GM23248 (cell line): ENCODE measurements around the gene CCND2.

Experiments
- EZH2 ChIP-seq: fragments of 200-600 bp; sonication (generic); IDR thresholded peaks from 2 replicates; pipeline ENCODE4 v1.6.1; 2018; ENCODE audit warnings: antibody characterized with exemption, mild to moderate bottlenecking; ENCODE audit not compliant: insufficient read depth, poor library complexity, severe bottlenecking
- EZH2phosphoT487 ChIP-seq: fragments of 200-600 bp; sonication (generic); IDR thresholded peaks from 2 replicates; pipeline ENCODE4 v1.6.1; 2018; ENCODE audit warnings: antibody characterized with exemption, moderate library complexity, mild to moderate bottlenecking, low read depth; ENCODE audit not compliant: insufficient read depth

DNA sequence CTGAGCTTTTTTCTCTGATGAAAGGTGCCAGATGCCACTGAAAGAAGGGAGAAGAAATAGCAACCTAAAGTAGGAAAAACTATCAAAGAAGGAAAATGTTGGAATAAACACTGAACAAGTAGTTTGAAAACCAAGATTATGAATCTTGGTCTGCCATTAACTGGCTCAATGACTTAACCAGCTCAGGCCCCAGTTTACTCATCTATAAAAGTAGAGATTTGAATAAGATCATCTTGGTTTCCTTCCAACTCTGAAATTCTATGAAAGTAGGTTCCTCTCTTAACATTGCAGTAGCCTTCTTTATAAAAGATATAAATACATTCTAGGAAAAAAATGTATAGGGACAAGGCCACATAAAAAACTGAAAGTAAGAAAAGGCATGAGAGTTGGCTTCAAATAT lies 16.1 kb upstream of the CCND2 start:
- TF ChIP-seq EZH2 (no peak), EZH2phosphoT487 (no peak)
